Measurements from ENCODE around the gene WTIP.
"Not testable (repeated sequence)": the region's sequence is repeated elsewhere in the genome, so short reads cannot be mapped to it uniquely, and the experiment has no call there.

WTIP gene

DNA sequence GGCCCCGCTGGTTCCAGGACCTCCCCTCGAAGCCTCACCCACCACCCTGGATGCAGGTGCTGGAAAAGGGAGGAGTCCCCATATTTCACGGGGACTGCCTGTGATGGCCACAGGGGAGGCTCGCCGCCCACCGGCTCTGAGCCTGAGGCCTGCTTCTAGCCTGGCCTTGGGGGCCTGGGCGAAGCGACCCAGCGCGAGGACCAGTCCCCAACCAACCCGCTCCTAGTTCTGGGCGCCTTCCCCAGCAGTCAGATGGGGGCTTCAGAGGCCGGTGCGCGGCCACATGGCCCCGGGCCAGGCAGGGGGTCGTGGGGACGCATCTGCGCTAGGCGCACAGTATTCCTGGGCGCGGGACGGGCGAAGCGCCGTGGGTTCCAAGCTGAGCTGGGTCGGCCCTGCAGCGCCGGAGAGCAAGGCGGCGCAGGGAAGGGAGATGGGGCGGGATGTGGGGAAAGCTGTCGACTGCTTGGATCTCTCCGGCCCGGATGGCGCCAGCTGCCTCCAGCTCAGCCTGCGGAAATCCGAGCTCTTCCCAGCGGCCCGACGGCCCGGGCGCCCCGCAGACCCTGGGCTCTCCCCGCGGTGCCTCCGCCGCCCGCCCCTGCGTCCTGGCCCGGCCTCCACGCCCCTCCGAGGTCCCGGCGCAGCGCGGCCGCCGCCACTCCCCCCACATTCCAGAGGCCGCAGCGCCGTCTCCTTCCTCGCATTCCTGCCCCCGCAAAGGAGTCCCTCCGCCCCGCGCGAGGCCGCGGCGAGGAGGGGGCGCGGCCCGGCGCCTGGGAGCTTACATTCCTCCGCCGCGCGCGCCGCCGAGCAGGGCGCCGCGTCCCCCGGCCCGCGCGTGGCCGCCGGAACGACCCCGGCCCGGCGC is at the start of gene WTIP:
TSS of gene WTIP (plus strand) at position 788 of the 871 bp plus-strand sequence. CDS start 217 bp downstream, outside the sequence.
- no peak for DNase-seq (ENCODE audit: low read depth)

DNA sequence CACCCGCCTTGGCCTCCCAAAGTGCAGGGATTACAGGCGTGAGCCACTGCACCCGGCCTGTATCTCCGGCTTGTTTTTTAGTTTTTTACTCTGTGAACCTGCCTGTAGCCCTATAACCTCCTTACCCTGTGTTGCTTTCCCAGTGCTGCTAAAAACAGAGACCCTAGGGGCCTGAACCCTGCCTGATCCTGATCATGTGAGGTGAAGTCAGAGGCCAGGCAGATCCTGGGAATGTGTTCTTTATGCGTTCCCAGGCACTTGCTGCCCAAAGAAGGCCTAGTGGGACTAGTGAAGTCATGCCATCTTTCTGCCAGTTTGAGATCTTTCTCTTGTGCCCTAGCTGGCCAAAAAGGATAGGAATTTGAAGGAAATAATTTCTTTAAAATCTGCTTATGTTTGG is 48.8 kb upstream of the WTIP start:
- no peak for DNase-seq (ENCODE audit: low read depth)

DNA sequence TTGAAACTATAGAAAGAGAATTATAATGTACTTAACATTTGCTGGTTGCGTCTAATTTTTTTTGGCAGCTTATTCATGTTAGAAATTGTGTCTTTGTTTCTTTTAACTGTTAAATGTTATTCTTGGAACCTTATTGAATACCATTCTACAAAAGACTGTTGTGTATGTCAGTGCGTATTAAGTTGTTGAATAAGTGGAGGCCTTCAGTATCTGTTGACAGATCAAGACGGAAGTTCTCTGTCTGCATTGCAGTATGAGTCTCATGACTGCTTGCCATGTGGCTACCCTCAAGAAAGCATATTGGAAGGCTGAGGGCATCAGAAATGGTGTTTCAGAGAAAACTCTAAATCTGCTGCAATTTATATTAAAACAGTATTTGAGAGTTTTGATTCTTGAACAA is 44.8 kb upstream of the WTIP start:
- DNase-seq (ENCODE audit: low read depth): no peak

DNA sequence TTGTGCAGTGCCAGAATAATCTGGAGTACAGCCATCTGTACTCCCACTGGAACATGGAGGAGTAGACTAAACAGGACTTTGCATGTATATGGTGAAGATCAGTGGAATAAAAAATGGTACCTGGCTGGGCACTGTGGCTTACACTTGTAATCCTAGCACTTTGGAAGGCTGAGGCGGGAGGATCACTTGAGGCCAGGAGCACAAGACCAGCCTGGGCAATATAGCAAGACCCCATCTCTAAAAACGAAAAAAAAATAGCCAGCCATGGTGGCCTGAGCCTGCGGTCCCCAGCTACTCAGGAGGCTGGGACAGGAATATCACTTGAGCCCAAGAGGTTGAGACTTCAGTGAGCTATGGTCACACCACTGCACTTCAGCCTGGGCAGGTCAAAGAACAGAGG is 33.4 kb upstream of the WTIP start:
- no peak for DNase-seq (ENCODE audit: low read depth)

DNA sequence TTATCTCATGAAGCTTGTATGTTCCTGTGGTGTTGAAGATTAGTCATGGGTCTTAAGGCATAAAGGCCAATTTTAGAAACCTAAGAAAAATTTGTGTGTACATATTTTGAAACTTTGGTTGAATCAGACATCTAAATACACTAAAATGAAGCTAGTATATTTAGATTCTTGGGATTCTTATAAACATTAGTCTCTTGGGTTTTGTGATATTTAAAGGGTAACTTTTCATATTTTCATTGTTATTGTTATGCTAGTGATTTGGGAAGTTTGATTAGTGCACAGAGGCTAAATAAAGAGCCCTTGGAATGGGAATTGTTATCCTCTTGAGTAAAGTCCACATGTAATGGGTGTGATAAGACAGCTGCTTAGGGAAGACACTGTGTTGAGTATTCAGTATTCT is 28.8 kb upstream of the WTIP start:
- DNase-seq (ENCODE audit: low read depth): no peak

DNA sequence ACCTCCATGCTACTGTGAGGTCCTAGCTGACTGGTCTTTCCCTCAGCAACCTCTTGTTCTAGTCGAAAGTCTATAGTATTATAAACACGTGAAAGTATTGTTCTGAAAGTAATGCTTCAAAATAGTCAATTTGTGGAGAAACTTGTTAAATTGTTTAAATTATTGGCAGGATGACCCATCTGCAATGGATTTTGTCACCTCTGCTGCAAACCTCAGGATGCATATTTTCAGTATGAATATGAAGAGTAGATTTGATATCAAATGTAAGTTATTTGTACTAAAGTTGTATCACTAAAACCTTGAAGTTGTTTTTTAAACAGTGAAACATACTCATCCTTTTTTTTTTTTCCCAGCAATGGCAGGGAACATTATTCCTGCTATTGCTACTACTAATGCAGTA is 27.5 kb upstream of the WTIP start:
- no peak for DNase-seq (ENCODE audit: low read depth)

DNA sequence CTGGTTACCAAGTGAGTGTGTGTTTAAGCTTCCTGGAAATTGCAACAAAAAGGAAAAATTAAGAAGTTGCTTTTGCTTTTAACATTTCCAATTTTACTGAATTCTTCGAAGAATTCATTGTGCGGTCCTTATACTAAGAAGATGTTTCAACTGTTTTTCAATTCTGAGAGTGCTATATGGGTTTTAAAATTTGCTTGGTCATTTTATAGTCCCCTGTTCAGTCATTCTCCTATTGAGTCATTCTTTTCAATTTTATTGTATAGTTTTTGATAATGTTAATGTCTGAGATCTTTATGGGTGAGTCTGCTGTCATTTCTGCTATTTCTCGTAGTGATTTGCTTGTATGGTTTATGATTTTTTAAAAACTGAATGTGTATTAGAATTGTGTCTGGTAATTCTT is 26.9 kb upstream of the WTIP start:
- DNase-seq (ENCODE audit: low read depth): no peak

DNA sequence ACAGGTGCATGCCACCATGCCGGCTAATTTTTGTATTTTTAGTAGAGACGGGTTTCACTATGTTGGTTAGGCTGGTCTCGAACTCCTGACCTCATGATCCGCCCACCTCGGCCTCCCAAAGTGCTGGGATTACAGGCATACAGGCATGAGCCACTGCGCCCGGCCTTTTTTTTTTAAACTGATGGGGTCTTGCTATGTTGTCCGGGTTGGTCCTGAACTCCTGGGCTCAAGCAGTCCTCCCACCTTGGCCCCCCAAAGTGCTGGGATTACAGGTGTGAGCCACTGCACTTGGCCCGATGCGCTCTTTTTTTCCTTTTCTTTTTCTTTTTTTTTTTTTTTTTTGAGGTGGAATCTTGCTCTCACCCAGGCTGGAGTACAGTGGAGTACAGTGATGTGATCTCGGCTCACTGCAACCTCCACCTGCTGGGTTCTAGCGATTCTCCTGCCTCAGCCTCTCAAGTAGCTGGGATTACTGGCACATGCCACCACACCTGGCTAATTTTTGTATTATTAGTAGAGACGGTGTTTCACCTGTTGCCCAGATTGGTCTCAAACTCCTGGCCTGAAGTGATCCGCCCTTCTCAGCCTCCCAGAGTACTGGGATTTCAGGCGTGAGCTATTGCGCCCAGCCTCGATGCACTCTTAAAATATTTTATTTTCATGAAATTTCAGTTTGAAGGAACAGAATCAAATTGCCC is 25.6 kb upstream of the WTIP start:
- DNase-seq (ENCODE audit: low read depth): not testable (repeated sequence)

DNA sequence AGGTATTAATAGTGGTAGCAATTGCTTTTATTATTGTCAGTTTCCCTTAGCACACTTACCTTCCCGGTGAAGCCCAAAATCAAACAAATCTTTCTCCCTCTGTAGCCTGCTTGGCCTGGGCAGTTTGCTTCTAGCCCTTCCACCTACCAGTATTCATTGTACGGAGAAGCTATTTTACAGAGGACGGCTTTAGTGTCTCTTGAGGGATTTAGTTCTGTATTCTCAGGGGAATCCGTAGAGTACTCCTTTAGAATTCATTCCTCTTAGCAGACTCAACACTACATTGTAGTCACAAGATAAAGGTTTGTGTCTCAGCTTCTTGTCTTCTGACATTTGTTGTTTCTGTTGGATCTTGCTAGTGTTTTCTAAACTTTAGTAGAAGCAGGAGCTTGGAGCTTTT is 24.1 kb upstream of the WTIP start:
- no peak for DNase-seq (ENCODE audit: low read depth)

DNA sequence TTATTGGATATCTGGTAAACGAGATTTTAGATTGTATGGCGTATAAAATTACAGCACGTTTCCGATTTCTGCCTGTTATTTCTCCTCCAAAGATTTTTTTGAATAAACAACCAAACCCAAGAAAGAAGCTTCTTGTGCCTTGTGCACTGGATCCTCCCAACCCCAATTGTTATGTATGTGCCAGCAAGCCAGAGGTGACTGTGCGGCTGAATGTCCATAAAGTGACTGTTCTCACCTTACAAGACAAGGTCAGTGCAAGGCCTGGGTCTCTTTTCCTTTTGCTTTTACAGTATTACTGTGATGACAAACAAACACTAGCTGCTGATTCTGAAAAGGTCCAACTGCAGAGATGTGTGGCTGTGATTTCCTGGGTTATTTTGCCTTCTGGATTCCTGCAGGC is 22.9 kb upstream of the WTIP start:
- no peak for DNase-seq (ENCODE audit: low read depth)

DNA sequence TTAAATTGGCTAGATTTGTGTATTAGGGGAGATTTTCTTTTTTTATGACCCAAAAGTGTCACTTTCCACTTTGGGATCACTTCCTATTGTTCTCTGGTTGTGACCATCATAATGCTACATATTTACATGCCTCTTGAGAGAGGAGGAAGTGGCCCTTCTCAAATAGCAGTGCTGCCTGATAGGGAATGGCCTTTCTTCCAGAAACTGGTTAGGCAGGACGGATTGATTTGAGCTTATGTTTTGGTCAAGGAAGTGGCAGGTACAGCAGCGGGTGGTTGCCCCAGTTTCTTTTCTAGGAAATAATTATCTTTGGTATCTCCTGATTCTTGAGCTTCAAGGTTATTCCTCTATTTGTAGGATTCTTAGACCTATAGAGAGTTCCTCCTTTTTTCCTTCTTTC is 21.9 kb upstream of the WTIP start:
- DNase-seq (ENCODE audit: low read depth): no peak

DNA sequence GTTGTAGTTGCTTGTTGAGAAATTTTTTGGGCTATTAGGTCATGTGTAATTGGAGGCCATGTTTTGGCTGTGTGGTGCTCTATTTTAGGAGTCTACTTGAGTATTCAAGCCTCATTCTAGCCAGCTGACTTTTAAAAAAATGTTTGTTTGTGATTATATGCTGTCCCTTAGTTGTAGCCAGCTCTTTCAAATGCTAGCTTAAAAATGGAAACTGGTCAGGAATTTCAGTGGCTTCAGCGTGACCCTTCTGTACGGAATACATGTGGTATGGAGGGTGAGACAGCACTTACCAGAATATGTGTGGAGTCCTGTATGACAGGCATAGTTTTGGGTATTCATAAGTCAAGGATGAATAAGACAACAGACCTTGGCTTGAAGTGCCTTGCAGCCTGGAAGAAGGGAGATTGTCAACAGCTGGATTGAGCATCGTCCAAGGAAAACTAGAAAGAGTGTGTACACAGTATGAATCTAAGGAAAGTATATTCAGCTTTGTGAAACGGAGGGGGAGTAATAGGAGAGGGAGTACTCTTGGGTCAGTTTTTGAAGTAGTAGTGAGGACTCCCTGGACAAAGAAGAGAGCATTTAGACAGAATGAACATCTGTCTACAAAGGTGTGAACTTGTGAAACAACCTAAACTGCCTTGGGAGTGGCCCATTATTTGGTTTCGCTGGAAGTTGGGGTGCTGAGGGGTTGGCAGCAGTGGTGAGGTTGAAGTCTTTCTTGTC is 20.0 kb upstream of the WTIP start:
- no peak for DNase-seq (ENCODE audit: low read depth)

DNA sequence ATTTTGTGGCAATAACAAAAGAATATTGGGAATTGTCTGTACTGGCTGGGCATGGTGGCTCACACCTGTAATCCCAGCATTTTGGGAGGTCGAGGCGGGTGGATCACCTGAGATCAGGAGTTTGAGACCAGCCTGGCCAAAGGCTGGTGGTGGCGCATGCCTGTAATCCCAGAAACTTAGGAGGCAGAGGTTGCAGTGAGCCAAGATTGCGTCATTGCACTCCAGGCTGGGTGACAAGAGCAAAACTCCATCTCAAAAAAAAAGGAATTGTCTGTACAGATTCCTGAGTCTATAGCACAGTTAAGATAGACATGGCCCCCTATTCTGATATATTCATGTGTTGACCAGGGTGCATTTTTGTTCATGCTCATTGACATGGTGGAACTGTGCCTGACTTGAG is 16.8 kb upstream of the WTIP start:
- DNase-seq (ENCODE audit: low read depth): not testable (repeated sequence)

DNA sequence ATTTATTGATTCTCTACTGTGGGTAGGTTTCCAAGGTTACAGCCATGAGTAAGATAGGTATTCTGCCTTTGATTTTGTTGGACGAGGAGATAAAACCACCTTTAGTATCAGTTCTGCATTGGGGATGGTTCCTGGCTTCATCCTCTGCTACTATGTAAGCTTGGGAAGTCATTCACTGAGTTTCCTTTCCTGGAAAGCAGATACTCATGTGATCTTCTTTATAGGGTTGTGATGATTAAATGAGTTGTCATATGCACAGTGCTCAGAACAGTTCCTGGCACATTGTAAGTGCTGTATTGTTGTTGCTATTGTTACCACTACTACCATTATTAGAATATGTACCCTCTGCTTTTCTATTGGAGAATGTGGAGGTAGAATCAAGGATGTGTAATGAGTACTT is 13.1 kb upstream of the WTIP start:
- no peak for DNase-seq (ENCODE audit: low read depth)

DNA sequence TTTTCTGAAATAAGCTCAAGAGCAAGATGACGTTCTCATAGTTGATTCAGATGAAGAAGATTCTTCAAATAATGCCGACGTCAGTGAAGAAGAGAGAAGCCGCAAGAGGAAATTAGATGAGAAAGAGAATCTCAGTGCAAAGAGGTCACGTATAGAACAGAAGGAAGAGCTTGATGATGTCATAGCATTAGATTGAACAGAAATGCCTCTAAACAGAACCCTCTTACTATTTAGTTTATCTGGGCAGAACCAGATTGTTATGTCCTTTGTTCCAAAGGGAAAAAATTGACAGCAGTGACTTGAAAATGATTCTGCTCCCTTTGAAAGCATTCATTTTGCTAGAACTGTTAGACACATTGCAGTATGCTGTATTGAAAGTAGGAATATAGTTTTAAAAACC is 12.5 kb upstream of the WTIP start:
- DNase-seq (ENCODE audit: low read depth): not testable (repeated sequence)

DNA sequence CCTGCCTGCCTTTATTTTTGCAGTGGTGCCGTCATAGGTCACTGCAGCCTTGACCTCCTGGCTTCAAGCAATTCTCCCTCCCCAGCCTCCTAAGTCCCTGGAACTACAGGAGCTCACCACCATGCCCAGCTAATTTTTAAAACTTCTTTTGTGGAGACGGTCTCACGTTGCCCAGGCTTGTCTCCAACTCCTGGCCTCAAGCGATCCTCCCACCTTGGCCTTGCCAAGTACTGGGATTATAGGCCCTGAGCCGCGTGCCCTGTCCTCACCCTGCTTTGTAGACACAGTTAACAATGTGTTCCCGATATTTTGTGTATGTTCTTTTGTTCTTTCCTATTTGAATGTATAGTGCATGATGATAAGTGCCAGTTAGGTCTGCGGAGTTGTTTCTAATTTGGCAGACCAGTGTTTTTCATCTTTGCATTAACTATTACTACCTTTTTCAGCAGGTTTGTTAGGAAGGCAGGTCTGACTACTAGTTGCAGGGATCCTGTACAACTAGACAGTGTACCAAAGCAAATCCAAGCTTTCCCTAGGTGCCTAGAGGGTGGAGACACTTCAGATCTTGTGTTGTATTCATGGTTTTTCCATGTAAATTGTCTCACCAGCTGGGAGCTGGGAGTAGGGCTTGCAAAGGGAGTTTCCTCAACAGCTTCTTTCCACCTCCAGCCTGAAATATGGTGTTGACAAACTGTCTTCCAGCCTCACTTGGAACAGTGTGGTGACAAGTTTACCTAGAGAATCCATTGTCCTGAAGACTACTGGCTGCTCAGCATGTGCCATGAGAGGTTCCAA is 9.5 kb upstream of the WTIP start:
- DNase-seq (ENCODE audit: low read depth): no peak

DNA sequence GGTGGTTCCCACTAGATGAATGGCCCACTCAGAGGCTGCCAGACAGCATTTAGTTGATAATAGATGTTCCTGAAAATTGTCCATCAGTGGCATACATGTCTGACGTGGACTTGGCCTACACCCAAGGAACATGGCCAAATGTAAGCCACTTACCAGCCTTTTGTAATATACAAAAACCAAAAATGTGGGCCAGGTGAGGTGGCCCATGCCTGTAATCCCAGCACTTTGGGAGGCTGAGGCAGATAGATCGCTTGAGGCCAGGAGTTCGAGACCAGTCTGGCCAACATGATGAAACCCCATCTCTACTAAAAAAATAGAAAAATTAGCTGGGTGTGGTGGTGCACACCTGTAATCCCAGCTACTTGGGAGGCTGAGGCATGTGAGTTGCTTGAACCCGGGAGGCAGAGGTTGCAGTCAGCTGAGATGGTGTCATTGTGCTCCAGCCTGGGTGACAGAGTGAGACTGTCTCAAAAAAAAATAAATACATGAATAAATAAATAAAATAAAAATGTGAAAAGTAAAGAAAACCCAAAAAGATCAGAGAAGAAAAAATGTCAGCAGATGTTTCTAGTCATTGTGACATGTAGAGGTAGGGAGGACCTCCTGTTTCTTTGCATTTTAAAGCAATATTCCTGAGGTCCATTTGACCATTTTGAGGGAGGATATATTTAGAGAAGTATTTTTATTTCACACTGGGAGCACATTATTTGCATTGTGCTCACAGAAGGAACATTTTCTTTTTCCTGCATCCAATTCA is 7.1 kb upstream of the WTIP start:
- no peak for DNase-seq (ENCODE audit: low read depth)

DNA sequence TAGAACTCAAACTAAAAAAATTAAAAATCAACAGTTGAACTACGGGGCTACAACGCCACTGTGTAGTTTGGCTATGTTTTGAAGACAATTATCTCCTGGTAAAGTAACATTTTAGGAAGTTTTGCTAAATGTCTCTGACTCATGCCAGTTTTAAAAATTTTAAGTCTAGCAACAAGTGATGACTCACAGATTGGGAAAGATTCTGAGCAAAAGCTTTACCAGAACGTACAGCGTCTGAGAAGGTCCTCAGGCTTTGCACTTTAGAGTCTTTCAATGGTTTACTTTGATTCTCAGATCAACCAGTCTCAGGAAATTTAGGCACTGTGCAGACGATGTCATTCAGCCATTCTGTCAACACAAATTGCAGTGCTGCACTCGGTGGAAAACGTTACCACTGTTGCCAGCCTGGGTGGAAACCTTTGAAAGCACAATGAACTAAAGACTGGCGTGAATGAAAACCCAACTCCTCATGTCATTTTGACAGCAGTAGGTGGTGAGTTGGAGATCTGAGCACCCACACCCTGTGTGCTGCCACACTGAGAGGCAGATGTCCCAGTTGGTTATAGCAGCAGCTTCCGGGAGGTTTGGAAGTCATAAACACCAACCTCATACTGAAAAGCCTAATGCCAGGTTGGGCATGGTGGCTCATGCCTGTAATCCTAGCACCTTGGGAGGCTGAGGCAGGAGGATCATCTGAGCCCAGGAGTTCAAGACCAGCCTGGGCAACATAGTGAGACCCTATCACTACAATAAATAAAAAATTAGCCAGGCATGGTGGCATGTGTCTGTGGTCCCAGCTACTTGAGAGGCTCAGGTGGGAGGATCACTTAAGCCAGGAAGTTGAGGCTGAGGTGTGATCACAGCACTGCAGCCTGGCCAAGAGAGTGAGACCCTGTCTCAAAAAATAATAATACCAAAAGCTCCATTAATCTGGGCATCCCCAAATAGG is 6.3 kb upstream of the WTIP start:
- no peak for DNase-seq (ENCODE audit: low read depth)

DNA sequence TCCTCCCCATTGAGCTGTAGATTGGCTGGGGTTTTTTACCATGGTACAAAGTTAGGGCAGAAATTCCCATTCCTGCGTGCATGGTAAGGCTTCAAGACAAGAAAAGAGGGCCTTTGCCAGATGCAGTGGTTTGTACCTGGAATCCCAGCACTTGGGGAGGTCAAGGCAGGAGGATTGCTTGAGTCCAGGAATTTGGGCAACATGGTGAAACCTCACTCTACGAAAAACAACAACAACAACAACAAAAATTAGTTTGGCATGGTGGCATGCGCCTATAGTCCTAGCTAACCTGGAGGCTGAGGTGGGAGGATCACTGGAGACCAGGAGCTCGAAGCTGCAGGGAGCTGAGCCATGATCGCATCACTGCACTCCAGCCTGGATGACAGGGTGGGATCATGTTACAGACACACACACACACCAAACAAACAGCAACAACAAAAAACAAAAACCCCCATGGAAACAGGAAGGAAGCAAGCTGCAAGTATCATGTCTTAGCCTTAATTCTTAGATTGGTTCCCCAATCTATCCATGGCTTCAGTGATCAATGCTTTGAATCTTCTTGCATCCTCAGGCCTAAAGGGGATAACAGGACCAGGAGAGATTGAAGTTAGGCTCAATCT is 5.5 kb upstream of the WTIP start:
- no peak for DNase-seq (ENCODE audit: low read depth)

DNA sequence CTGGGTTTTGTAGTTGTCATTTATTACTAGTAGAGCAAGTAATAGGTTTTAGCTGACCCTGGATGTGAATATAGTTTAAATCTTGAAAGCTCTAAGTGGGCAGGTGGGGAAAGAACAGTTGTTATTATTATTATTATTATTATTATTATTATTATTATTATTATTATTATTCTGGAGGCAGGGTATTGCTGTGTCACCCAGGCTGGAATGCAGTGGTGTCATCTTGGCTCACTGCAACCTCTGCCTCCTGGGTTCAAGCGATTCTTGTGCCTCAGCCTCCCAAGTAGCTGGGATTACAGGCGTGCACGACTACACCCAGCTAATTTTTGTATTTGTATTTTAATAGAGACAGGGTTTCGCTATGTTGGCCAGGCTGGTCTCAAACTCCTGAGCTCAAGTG is 3.1 kb upstream of the WTIP start:
- DNase-seq (ENCODE audit: low read depth): not testable (repeated sequence)

All from stimulated activated CD8-positive, alpha-beta memory T cell treated with anti-CD3 and anti-CD28 coated beads, Interleukin-12 subunit alpha, Interleukin-12 subunit beta, amount 100 ng/mL, for 4 hours (primary cell).